A673 (cell line): Measurements from ENCODE around the gene SMC5.
A peak's percentile ranks its signal among the peaks of the same experiment; 100 is the strongest.

Experiments
- EZH2 ChIP-seq: fragments of 200-600 bp; sonication (generic); IDR thresholded peaks from 2 replicates; pipeline ENCODE4 v1.6.1; 2017; ENCODE audit warnings: borderline replicate concordance, low read depth, mild to moderate bottlenecking, mixed read lengths, antibody characterized with exemption, low read length; ENCODE audit not compliant: poor library complexity, severe bottlenecking
- TF ChIP-seq, protein P1 (sequence below): fragments of 300-800, 200-600 bp; sonication (generic); conservative IDR thresholded peaks from 2 replicates; pipeline ENCODE4 v1.5.1; 2017; ENCODE audit warnings: low read depth, mild to moderate bottlenecking, antibody characterized with exemption, low read length, moderate library complexity, mixed read lengths

DNA sequence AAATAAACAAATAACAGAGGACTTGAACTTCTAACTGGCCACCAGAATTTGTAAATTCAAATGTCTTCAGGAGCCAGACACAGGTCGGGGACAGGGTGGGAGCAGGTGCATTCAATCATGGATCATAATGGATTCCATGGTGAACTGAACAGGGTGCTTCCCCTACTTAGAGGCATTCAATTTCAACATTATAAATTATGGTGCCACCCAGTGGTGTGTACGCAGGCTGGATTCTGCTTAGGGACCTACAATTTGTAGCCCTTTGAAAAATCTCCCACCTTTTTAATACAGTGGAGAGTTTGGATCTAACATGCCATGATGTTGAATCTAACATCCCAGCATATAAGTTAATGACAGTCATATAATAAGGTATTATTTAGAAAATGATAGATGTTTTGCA, 133.4 kb downstream of the SMC5 start:
- TF ChIP-seq EZH2 = no peak
- TF ChIP-seq, protein P1, sequence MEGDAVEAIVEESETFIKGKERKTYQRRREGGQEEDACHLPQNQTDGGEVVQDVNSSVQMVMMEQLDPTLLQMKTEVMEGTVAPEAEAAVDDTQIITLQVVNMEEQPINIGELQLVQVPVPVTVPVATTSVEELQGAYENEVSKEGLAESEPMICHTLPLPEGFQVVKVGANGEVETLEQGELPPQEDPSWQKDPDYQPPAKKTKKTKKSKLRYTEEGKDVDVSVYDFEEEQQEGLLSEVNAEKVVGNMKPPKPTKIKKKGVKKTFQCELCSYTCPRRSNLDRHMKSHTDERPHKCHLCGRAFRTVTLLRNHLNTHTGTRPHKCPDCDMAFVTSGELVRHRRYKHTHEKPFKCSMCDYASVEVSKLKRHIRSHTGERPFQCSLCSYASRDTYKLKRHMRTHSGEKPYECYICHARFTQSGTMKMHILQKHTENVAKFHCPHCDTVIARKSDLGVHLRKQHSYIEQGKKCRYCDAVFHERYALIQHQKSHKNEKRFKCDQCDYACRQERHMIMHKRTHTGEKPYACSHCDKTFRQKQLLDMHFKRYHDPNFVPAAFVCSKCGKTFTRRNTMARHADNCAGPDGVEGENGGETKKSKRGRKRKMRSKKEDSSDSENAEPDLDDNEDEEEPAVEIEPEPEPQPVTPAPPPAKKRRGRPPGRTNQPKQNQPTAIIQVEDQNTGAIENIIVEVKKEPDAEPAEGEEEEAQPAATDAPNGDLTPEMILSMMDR = peak; percentile 60
